Measurements from ENCODE around the gene SLC39A11.

SLC39A11 gene

GRCh38 chr17:72644492-72644891 lies 448.0 kb downstream of the SLC39A11 start:
- Histone ChIP-seq H3K9ac (no peak overlapping the region), H3K27me3 (ENCODE audit: insufficient read depth, low read depth) (no peaks in the 10 kb centered on the region), H2AFZ (ENCODE audit: low read depth) (no peak overlapping the region), H3K4me2 (no peak overlapping the region), H3K27ac (no peak overlapping the region), H3K79me2 (ENCODE audit: insufficient read depth, low read depth) (no peaks in the 10 kb centered on the region), H4K20me1 (ENCODE audit: insufficient read depth) (no peaks in the 10 kb centered on the region), H3K36me3 (ENCODE audit: insufficient read depth) (no peaks in the 10 kb centered on the region), H3K4me1 (ENCODE audit: low read depth, poor library complexity, severe bottlenecking) (no peaks in the 10 kb centered on the region), H3K4me3 (IDR thresholded peaks at IDR 0.05; ENCODE audit: insufficient read depth, low read depth, low read length) (no peak overlapping the region)
- TF ChIP-seq CTCF (conservative IDR thresholded peaks at IDR 0.05; ENCODE audit: low read depth, low read length) = no peak

GRCh38 chr17:72643575-72644216 lies 448.8 kb downstream of the SLC39A11 start:
- no peak overlapping the region for H3K4me3 ChIP-seq (IDR thresholded peaks at IDR 0.05; ENCODE audit: insufficient read depth, low read depth, low read length)
- H3K9ac ChIP-seq = no peak overlapping the region
- no peaks in the 10 kb centered on the region for H3K36me3 ChIP-seq (ENCODE audit: insufficient read depth)
- H3K4me2 ChIP-seq = no peak overlapping the region
- no peak for TF ChIP-seq CTCF (conservative IDR thresholded peaks at IDR 0.05; ENCODE audit: low read depth, low read length)
- H3K4me1 ChIP-seq (ENCODE audit: low read depth, poor library complexity, severe bottlenecking) = no peaks in the 10 kb centered on the region
- no peaks in the 10 kb centered on the region for H3K27me3 ChIP-seq (ENCODE audit: insufficient read depth, low read depth)
- H3K27ac ChIP-seq = no peak overlapping the region
- H2AFZ ChIP-seq (ENCODE audit: low read depth) = no peak overlapping the region
- H3K79me2 ChIP-seq (ENCODE audit: insufficient read depth, low read depth) = no peaks in the 10 kb centered on the region
- no peaks in the 10 kb centered on the region for H4K20me1 ChIP-seq (ENCODE audit: insufficient read depth)

GRCh38 chr17:72642720-72643119 lies 449.8 kb downstream of the SLC39A11 start:
- no peak overlapping the region for H3K27ac ChIP-seq
- H3K4me3 ChIP-seq (IDR thresholded peaks at IDR 0.05; ENCODE audit: insufficient read depth, low read depth, low read length) = no peak overlapping the region
- H3K27me3 ChIP-seq (ENCODE audit: insufficient read depth, low read depth) = no peaks in the 10 kb centered on the region
- no peak overlapping the region for H2AFZ ChIP-seq (ENCODE audit: low read depth)
- H4K20me1 ChIP-seq (ENCODE audit: insufficient read depth) = no peaks in the 10 kb centered on the region
- no peak overlapping the region for H3K9ac ChIP-seq
- no peaks in the 10 kb centered on the region for H3K36me3 ChIP-seq (ENCODE audit: insufficient read depth)
- no peak for TF ChIP-seq CTCF (conservative IDR thresholded peaks at IDR 0.05; ENCODE audit: low read depth, low read length)
- H3K4me1 ChIP-seq (ENCODE audit: low read depth, poor library complexity, severe bottlenecking) = no peaks in the 10 kb centered on the region
- no peaks in the 10 kb centered on the region for H3K79me2 ChIP-seq (ENCODE audit: insufficient read depth, low read depth)
- no peak overlapping the region for H3K4me2 ChIP-seq

- H3K79me2 ChIP-seq (ENCODE audit: insufficient read depth, low read depth) = no peaks in the 10 kb centered on the region
These were observed 451.9 kb downstream of the SLC39A11 start for GRCh38 chr17:72640415-72641165.

More at GRCh38 chr17:72640415-72641165, 451.9 kb downstream of the SLC39A11 start:
- no peak overlapping the region for H3K27ac ChIP-seq
- no peak overlapping the region for H3K4me2 ChIP-seq
- TF ChIP-seq CTCF (conservative IDR thresholded peaks at IDR 0.05; ENCODE audit: low read depth, low read length) = no peak
- no peak overlapping the region for H3K9ac ChIP-seq
- H3K27me3 ChIP-seq (ENCODE audit: insufficient read depth, low read depth) = no peaks in the 10 kb centered on the region
- H3K36me3 ChIP-seq (ENCODE audit: insufficient read depth) = no peaks in the 10 kb centered on the region
- H2AFZ ChIP-seq (ENCODE audit: low read depth) = no peak overlapping the region
- H3K4me1 ChIP-seq (ENCODE audit: low read depth, poor library complexity, severe bottlenecking) = no peaks in the 10 kb centered on the region
- H3K4me3 ChIP-seq (IDR thresholded peaks at IDR 0.05; ENCODE audit: insufficient read depth, low read depth, low read length) = no peak overlapping the region
- no peaks in the 10 kb centered on the region for H4K20me1 ChIP-seq (ENCODE audit: insufficient read depth)
